HAP-1 (cell line): ENCODE measurements around the gene SLC7A9.
"Not testable (repeated sequence)": the region's sequence is repeated elsewhere in the genome, so short reads cannot be mapped to it uniquely, and the experiment has no call there.

Source experiments
- DNase-seq, 2 experiments: peaks; one replicate each; pipeline ENCODE4 v3.0.0-alpha.2; 2016 to 2020; ENCODE audit warnings: low spot score in 2 of 2
- H3K27me3 ChIP-seq: fragments of 250-450 bp; sonication (Bioruptor Pico); 2 replicates; pipeline ENCODE4 v1.5.1; 2020; ENCODE audit warnings: low read depth, mild to moderate bottlenecking, moderate library complexity
- H3K36me3 ChIP-seq: fragments of 250-450 bp; sonication (Bioruptor Pico); replicated peaks from 2 replicates; pipeline ENCODE4 v1.5.1; 2020; ENCODE audit warnings: mild to moderate bottlenecking
- H3K4me1 ChIP-seq: fragments of 250-450 bp; sonication (Bioruptor Pico); 2 replicates; pipeline ENCODE4 v1.5.1; 2020; ENCODE audit warnings: mild to moderate bottlenecking
- H3K4me3 ChIP-seq: fragments of 250-450 bp; sonication (Bioruptor Pico); 2 replicates; pipeline ENCODE4 v1.5.1; 2020; ENCODE audit warnings: mild to moderate bottlenecking, moderate library complexity
- H3K9me3 ChIP-seq: fragments of 250-450 bp; sonication (Bioruptor Pico); 2 replicates; pipeline ENCODE4 v1.5.1; 2020; ENCODE audit warnings: mild to moderate bottlenecking, moderate library complexity
- in situ Hi-C: fragments of 300-500 bp; cut with MboI; formaldehyde crosslinking; loops from 3 replicates; pipeline ENCODE4 v1.14.3; 2020; ENCODE audit warnings: low sequenced_read_pairs, inconsistent platforms, mixed read lengths

Gene SLC7A9

DNA sequence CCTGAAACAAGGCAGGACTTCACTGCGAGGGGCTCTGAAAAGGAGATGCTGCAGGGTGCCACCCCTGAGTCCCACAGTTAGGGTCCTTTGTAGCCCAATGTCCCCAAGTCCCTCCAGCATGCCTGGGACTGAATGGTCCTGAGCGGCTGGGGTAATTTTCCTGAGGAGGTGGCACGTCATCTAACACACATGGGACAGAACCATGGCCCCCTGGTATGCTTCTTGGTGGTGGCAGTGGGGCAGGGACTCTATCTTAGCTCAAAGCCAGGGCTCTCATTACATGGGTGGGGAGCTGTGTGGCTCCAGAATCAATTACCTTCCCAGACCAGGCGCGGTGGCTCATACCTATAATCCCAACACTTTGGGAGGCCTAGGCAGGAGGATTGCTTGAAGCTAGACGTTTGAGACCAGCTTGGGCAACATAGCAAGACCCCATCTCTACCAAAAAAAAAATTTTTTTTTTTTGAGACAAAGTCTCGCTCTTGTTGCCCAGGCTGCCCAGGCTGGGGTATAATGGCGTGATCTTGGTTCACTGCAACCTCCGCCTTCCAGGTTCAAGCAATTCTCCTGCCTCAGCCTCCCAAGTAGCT, 7.9 kb upstream of the SLC7A9 start:
- Histone ChIP-seq H3K36me3 (no peaks in the 10 kb centered on the region), H3K4me1 (no peaks in the 10 kb centered on the region), H3K9me3 (no peaks in the 10 kb centered on the region), H3K4me3 (no peak overlapping the region), H3K27me3 (no peaks in the 10 kb centered on the region)
- in situ Hi-C loops, result no loop called here
- no peak for DNase-seq

DNA sequence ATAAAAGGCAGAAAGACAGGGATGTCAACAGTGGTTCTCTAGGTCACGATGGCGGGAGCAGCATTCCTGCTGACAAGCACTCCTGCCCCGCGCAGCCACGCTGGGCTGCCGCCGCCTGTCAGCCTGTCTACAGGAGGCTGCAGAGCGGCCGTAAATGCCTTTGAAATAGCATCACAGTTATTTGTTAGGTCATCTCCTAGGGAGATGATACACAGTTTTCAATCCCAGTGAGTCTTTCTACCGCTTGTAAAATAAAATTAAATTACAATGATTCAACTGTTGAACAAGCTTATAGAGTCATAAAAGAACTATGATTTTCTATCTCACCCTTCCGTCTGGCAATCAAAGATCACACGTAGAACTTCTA, 7.3 kb upstream of the SLC7A9 start:
- in situ Hi-C loops, result no loop called here
- Histone ChIP-seq H3K4me1 (no peaks in the 10 kb centered on the region), H3K9me3 (no peaks in the 10 kb centered on the region), H3K4me3 (no peak overlapping the region), H3K36me3 (no peaks in the 10 kb centered on the region), H3K27me3 (no peaks in the 10 kb centered on the region)
- DNase-seq, result no peak

DNA sequence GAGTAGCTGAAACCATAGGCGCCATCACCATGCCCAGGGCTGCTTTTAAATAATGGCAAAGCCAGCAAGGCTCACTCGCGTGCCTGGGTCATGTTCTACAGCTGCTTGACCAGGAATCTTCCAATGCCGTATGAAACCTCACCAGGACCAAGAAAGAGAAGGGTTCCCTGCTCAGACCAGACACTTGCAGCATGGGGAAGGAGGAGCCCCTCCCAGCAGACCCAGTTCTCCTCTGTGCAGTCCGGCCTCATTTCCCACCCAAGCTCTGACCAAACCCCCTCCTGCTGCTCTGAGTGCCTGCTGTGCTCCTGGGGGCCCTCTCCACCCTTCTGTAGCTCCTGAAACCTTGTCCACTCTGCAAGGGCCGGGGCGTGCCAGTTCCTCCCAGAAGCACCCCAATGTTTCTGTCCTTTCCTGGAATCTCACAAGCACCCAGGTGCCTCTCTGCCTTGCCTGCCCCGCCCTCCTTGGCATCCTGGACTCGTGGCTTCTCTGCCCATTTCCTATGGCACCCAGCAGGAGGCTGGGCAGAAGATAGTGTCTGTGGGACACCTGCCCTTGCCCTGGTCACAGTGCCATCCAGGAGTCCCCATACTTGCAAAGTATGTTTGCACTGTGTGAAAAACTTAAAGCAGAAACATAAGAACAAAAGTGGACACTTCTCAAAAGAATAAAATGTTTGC, 6.8 kb upstream of the SLC7A9 start:
- in situ Hi-C loops, result no loop called here
- H3K9me3 ChIP-seq, result no peaks in the 10 kb centered on the region
- H3K4me3 ChIP-seq, result no peak overlapping the region
- H3K4me1 ChIP-seq, result no peaks in the 10 kb centered on the region
- no peak for DNase-seq
- no peaks in the 10 kb centered on the region for H3K27me3 ChIP-seq
- no peaks in the 10 kb centered on the region for H3K36me3 ChIP-seq

DNA sequence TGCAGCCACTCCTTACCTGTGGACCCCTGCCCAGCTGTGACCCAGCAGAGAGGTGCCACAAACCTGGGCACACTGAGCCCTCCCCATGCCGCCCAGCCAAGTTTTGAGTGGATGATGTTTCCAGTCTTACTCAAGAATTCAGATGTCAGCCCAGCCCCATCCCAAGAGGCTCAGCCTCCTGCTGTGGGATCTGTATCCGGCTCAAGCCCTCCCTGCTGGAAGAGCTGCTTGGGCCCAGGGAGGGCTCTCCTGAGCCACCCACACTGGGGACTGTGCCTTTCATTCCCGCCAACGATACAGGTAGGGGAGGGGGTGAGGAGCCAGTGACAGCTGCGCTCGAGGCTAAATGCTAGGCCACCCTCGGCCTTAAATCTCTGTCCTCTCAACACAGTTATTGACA, 5.9 kb upstream of the SLC7A9 start:
- Histone ChIP-seq H3K36me3 (no peaks in the 10 kb centered on the region), H3K27me3 (no peaks in the 10 kb centered on the region), H3K4me1 (no peaks in the 10 kb centered on the region), H3K4me3 (no peak overlapping the region), H3K9me3 (no peaks in the 10 kb centered on the region)
- in situ Hi-C loops, result no loop called here
- no peak for DNase-seq

DNA sequence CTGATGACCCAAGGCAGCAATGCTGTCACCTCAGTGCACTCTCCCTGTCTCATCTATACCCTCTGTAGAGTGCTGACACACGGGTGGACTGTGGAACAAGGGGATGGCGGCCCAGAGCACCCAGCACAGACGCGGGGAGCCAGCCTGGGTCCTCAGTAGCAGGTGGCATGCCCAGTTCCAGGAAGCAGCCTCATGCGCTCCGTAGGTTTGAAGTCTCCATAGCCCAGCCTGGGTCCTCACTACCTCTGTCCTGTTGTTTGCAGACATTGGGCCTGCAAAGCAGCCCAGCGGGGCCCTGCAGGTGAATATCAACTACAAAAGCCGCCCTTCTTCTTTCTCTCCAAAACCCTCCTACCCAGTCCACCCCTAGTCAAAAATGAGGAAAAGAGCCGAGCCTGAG, 5.0 kb upstream of the SLC7A9 start:
- Histone ChIP-seq H3K36me3 (no peaks in the 10 kb centered on the region), H3K27me3 (no peaks in the 10 kb centered on the region), H3K4me3 (no peak overlapping the region), H3K9me3 (no peaks in the 10 kb centered on the region), H3K4me1 (no peaks in the 10 kb centered on the region)
- no peak for DNase-seq
- in situ Hi-C loops, result no loop called here

DNA sequence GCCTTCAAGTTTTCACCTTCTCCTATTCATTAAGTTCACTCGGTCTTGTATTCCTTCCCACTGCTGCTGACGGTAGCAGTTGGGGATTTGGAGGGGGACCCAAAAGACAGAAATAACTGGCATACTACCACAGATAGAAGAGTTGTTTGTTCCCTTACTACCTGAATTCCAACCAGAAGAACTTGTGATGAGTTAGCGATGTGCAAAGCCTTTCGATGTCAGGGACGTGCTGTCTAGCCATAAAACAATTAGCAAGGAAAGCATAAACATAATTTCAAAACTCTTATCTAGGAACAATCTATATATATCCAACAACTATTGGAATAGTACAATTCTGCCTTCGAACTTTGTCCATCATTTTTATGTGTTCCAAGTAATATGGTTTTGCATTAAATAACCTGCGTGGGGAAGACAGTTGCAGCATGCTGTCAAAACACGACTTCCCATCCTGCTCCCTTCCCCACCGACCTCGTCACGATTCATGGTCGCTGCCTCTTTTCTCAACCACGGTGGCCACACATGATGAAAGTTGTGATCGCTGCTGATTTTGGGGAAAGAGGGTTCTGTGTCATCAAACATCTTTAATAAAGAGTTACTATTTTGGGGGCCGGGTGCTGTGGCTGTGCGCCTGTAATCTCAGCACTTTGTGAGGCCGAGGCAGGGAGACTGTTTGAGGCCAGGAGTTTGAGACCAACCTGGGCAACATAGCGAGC, 3.8 kb upstream of the SLC7A9 start:
- in situ Hi-C loops, result no loop called here
- H3K27me3 ChIP-seq, result no peaks in the 10 kb centered on the region

DNA sequence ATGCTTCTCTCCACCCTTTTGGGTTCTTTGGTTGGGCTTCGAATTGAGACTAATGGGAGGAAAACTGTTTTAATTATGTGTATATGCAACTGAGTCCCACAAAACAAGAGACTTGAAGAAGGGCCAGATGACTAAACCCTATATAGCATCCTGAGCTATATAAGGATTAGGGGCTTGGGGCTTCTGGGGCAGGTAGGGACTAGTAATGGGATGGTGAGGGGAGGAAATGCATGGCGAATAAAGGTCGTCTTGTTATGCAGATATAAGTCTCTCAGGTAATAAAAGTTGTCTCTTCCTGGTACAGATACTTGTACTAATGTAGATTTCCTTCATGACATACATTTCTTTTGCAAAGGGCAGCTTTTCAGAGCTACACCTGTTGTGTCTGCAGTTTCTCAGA, 2.8 kb upstream of the SLC7A9 start:
- in situ Hi-C loops, result no loop called here
- Histone ChIP-seq H3K36me3 (no peaks in the 10 kb centered on the region), H3K9me3 (no peaks in the 10 kb centered on the region), H3K27me3 (no peaks in the 10 kb centered on the region), H3K4me1 (no peaks in the 10 kb centered on the region), H3K4me3 (no peak overlapping the region)
- no peak for DNase-seq

More for the DNA sequence above, 3.8 kb upstream of the SLC7A9 start:
- H3K4me1 ChIP-seq, result no peaks in the 10 kb centered on the region
- no peaks in the 10 kb centered on the region for H3K36me3 ChIP-seq
- no peak for DNase-seq
- no peaks in the 10 kb centered on the region for H3K9me3 ChIP-seq
- H3K4me3 ChIP-seq, result no peak overlapping the region

DNA sequence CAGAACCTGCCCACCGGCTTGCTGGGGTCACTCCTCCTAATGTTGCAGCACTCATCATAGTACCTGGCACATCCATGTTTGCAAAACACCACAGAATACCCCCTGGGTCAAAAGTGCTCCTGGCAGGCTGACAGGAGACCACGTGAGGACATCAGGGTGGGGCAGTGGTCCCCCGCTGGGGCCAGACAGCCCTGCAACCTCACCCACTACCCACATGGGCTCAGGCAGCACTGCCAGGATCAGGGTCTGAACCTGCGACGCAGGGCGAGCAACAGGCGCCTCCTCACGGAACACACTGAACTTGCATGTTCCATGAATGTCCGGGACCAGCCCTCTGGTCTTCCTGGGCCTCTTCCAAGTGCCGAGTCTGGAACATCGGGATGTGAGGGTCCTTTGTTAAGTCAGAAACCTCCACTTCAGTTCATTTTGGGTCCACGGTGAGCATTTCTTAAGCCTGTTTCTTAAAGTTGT, 1.4 kb upstream of the SLC7A9 start:
- in situ Hi-C loops, result no loop called here
- no peak for DNase-seq
- H3K4me1 ChIP-seq, result no peaks in the 10 kb centered on the region
- no peaks in the 10 kb centered on the region for H3K27me3 ChIP-seq
- no peak overlapping the region for H3K4me3 ChIP-seq
- H3K36me3 ChIP-seq, result no peaks in the 10 kb centered on the region
- no peaks in the 10 kb centered on the region for H3K9me3 ChIP-seq

DNA sequence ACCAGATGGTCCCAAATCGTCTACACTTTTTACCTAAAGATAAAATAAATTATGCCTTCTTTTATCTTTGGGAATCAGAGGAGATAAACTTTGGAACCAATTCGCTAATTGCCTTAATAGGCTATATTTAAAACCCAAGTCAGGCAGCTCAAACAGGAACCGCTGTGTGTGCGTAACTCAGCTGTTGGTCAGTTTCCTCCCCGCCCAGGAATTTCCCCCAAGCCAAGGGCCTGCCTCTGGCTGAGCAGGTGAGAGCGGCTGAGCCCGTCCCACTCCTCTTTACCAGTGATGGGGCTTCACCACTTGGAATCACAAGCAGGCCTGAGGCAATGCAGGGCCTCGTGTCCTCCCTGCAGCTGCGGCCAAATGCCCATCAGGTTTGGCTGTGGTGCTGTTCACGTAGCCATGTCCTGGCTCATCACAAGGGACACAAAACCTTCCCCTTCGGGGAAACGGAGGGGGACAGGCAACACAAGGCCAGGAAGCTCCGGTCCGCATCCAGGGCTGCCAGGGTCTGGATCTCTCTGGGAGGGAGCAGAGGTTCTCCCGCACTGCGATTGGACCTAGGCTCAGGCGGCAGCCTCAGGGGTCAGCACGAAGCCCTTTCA, 503 bp upstream of the SLC7A9 start:
- H3K27me3 ChIP-seq, result no peaks in the 10 kb centered on the region
- H3K4me3 ChIP-seq, result no peak overlapping the region
- no peaks in the 10 kb centered on the region for H3K4me1 ChIP-seq
- in situ Hi-C loops, result no loop called here
- H3K36me3 ChIP-seq, result no peaks in the 10 kb centered on the region
- no peaks in the 10 kb centered on the region for H3K9me3 ChIP-seq
- no peak for DNase-seq

DNA sequence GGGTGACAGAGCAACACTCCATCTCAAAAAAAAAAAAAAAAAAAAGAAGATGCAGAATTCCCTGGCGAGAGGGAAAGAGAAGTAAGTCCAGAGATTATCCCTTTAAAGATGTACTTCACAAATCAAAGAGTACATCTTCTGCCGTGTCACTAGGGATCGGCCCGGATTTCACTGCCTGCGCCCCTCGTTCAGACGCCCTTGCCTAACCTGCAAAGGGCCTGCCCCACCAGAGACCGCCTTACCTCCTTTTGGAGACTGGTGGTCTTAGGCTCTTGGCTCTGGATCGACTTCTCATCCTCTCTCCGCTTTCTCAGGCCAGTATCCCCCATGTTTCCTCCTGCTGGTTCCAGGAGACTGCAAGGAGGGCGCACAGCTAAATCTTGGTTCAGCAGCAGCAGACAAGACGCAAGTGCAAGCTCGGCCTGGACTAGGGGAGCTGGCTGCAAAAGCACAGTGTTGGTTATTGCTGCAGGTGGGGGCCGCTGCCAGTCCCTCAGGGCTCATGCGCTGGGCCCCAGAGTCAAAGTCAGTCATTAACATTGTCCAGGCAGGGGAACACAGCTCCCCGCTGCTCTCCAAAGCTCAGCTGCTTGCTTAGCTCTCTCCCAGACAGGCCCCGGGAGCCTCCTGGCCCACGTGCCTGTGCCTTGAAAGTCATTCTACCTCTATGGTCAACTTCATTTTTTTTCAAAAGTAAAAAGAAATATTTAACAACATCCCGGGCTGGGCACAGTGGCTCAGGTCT, 1.2 kb downstream of the SLC7A9 start:
- Histone ChIP-seq H3K27me3 (no peaks in the 10 kb centered on the region), H3K4me1 (no peaks in the 10 kb centered on the region), H3K9me3 (no peaks in the 10 kb centered on the region), H3K36me3 (no peaks in the 10 kb centered on the region), H3K4me3 (no peak overlapping the region)
- no peak for DNase-seq
- in situ Hi-C loops, result no loop called here

DNA sequence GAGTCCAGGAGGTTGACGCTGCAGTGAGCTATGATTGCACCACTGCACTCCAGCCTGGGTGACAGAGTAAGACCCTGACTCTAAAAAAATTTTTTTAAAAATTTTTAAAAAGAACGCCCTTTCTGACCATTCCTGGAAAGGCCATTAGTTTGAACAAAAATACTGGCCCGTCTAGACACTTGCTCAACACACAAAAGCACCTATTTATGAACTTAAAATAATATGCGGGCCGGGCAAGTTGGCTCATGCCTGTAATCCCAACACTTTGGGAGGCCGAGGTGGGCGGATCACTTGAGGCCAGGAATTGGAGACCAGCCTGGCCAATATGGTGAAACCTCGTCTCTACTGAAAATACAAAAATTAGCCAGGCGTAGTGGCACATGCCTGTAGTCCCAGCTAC, 2.1 kb downstream of the SLC7A9 start:
- H3K4me3 ChIP-seq, DNase-seq, H3K4me1 ChIP-seq, H3K36me3 ChIP-seq, H3K27me3 ChIP-seq, H3K9me3 ChIP-seq, in situ Hi-C loops: not testable (repeated sequence)

DNA sequence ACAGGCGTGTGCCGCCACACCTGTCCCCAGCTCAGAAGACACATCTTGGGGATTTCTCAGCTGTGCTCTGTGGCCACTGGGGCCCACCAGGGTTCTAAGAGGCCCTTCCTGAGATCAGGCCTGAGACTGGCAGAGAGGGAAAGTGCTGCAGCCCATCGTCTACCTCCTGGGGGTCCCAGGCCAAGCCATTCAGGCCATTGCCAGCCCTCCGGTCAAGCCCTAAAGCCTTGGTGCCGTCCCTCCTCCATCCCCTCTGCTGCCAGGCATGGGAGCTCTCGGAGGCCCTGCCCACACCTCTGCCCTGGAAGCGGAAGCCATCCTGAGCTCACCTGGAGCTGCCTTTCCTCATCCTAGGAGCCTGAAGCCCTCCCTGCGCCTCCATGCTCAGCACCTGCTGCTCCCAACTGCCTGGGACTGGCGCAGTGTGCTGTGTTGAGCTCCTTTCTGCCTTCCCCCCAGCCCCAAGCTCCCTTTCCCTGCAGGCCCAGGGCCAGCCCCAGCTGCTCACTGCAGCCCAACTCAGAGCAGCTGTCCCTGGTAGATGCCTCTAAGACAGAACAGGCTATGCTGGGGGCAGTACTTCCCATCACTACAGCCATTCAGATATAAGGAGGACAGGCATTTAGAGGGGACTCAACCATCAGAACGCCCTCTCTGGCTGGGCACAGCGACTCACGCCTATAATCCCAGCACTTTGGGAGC, 2.9 kb downstream of the SLC7A9 start:
- no peaks in the 10 kb centered on the region for H3K27me3 ChIP-seq
- DNase-seq, result no peak
- H3K36me3 ChIP-seq, result no peaks in the 10 kb centered on the region
- no peaks in the 10 kb centered on the region for H3K9me3 ChIP-seq
- no peak overlapping the region for H3K4me3 ChIP-seq
- H3K4me1 ChIP-seq, result no peaks in the 10 kb centered on the region
- in situ Hi-C loops, result no loop called here

DNA sequence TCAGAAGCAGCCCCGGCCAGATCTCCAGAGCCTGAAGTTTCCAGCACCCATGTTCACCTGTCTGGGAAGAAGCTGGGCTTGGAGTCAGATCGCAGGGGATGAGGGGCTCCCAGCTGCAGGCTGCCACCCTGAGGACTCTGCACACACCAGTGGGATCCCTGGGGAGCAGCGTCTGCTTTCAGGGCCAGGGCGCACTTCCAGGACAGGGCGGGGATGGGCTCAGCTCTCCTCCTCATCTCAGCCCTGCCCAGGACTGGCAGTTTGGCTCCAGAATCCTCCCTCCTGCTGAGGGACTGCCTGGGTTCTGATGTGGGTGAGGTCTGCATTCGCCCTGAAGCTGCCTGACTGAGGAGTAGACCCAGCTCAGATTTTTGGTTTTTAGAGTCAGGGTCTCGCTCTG, 3.5 kb downstream of the SLC7A9 start:
- Histone ChIP-seq H3K9me3 (no peaks in the 10 kb centered on the region), H3K27me3 (no peaks in the 10 kb centered on the region), H3K4me1 (no peaks in the 10 kb centered on the region), H3K4me3 (no peak overlapping the region), H3K36me3 (no peaks in the 10 kb centered on the region)
- in situ Hi-C loops, result no loop called here
- no peak for DNase-seq
